GM12891 (cell line): ENCODE results near the gene CABLES1.

Source experiments
- POLR2A ChIP-seq: IDR thresholded peaks from 2 replicates; pipeline ENCODE4 v1.6.1; 2011; ENCODE audit warnings: low read depth, low read length, control low read depth
- POLR2AphosphoS5 ChIP-seq: IDR thresholded peaks from 2 replicates; pipeline ENCODE4 v1.6.1; 2011; ENCODE audit warnings: low read depth, low read length, control low read depth
- POU2F2 ChIP-seq: IDR thresholded peaks from 2 replicates; pipeline ENCODE4 v1.6.1; 2011; ENCODE audit warnings: low read depth, mild to moderate bottlenecking, control low read depth, low read length, moderate library complexity
- SPI1 ChIP-seq: IDR thresholded peaks from 2 replicates; pipeline ENCODE4 v1.6.1; 2011; ENCODE audit warnings: low read depth, low read length, control low read depth
- TAF1 ChIP-seq: IDR thresholded peaks from 2 replicates; pipeline ENCODE4 v1.6.1; 2011; ENCODE audit warnings: low read depth, low read length, control low read depth

DNA sequence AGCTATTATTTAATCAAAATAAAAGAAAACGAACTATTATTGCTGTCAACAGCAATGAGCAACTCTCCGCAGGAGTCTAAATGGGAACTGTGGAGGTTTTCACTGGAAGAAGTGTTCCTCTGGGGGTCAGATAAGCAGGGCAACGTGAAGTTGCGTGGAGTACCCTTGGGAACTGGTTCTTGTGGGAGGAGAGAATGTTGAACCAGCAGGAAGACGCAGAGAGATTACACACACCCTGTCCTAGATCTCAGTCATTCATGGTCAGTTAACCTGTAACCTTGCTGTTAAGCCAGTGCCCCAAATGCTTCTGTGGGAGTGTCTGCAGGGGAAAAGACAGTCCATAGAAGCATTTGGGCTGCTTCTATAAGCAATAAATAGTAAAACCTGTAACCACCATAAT lies 20.4 kb upstream of the CABLES1 start:
- no peak for TF ChIP-seq POLR2A
- no peak for TF ChIP-seq TAF1
- TF ChIP-seq POU2F2 = no peak
- TF ChIP-seq POLR2AphosphoS5 = no peak
- no peak for TF ChIP-seq SPI1
